ENCODE results near the gene PUM2.
A peak's percentile ranks its signal among the peaks of the same experiment; 100 is the strongest.
"Not testable (repeated sequence)": the region's sequence is repeated elsewhere in the genome, so short reads cannot be mapped to it uniquely, and the experiment has no call there.

Gene PUM2

DNA sequence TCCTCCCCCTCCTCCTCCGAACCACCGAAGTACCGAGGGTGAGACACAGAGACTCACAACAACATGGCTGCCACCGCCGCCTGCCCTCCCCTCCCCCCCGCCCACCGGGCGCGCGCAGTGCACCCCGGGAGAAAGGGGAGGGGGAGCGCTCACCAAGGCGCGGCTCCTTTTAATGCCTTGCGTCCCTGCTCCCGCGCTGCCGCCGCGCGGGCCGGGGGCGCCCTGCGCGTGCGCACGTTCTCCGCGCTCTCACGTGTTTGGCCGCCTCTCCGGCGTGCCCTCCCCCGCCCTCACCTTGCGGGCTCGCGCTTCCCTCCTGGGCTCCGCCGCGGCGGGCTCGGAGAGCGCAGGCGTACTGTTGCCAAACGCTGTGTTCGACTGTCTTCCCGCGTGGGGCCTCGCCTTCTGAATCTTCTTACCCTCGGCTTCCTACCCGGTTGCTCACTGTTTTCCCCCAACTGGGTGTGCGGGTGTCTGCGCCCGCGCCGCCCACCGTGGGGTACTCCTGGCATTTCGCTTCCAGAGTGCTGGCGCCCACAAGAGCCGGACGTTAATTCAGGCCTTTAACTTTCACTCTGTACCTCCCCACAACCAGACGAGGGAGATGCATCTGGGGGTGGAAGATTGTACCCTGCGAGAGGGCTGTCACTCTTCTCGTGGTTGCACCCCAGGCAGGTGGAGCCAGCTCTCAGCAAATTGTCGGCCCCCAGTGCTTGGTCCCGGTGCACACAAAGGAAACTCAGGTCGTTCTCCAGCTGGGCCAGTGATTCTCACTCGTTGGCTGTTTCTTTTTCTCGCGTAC lies at the start of gene PUM2:
Gene PUM2 (minus strand): TSS at position 92 of the 802 bp plus-strand sequence. CDS start 23,484 bp downstream, outside the sequence.
- peak; percentile 98 for DNase-seq (ENCODE audit: low spot score)

- DNase-seq (ENCODE audit: low spot score), result no peak
Measured at GRCh38 chr2:20400306-20400705, 49.7 kb upstream of the PUM2 start.

GRCh38 chr2:20398956-20399567 lies 48.4 kb upstream of the PUM2 start:
- DNase-seq (ENCODE audit: low spot score), result peak; percentile 56

GRCh38 chr2:20397811-20398447 lies 47.3 kb upstream of the PUM2 start:
- no peak for DNase-seq (ENCODE audit: low spot score)

DNA sequence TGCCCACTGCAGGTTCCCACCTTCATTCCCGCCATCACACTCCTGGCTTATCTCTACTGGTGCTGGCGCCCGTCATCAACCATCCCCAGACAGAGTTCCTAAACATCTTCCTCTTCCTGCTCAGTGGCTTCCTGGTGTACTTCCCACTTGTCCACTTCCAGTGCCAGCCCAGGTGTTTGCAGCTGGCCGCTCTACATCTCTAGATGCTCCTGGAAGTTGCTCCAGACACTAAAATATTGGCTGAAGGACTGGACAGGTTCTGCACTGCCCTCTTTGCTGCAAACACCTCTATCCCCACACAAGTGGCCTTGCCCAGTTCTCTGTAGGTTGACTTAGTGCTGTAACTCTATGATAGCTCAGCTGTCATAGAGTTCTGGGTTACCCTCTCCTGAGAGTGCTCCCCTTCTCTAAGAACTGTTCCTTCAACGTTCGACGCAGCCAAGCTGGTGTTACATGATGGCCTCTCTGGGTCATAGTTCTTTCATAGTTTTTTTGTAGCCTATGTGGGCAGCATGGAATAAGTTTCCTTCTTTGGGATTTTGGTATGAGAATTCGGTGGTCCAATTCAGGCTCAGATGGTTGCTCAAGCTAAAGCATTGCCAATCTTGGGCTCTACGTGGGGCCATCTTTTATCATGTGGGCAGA lies 45.8 kb upstream of the PUM2 start:
- DNase-seq (ENCODE audit: low spot score), result no peak

DNA sequence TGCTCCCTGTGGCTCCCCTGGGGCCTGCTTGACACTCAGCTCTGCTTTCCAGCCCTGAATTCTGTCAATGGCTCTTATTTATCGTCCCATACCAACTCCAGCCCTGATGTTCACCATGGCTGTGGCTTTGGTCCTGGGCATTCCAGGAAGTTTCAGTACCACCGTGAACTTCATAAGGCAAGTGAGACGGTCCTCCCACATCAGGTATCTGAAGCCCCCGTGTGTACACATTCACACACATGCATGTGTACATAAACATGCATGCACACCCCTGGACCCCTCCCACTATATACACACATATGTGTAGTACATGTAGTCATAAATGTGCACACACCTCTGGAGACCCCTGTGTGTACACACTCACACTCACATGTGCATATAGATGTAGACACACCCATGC lies 43.3 kb upstream of the PUM2 start:
- DNase-seq (ENCODE audit: low spot score), result no peak

GRCh38 chr2:20391951-20392699 lies 41.5 kb upstream of the PUM2 start:
- peak; percentile 31 for DNase-seq (ENCODE audit: low spot score)

DNA sequence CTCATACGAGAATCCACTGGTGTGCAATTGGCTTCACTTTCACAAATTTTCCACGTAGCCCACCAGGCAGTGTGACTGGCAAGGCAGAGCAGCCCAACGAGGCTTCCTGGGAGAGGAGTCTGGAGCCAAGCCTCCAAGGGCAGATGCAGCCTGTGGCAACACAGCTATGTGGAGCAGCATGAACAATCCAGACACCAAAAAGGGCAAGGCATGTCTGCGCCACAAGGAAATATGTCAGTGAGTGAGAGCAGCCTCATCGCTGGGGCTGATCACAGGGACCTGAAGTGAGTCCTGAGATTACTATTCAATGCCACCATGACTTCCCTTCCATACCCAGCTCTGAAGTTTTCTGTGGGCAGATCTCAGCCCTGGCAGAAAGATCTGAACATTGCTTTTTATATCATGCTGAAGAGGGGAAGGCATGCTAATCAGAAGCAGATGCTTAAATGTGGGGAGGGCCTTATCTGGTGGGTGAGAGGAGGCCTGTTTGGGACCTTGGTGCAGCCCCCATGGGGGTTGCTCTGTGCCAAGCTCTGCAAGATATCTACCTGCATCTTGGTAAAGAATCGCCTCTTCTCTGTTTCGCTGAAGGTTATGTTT lies 40.0 kb upstream of the PUM2 start:
- peak; percentile 33 for DNase-seq (ENCODE audit: low spot score)

DNA sequence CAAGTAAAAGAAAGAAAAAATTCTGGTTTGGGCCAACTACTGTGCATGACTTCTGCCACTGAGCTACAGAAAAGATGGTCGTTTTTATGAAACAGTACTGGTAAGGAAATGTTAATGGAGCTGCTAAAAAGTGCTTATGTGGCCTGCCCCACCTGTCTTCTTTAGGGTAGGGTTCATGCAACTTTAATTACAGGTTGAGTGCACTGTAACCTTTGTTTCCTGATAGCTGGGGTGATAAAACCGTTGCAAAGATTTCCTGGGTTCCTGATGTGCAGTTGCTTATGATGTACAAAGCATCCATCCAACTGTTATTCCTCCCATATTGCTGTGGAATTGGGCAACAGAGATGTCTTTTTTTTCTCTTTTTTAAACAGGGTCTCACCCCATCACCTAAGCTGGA lies 34.3 kb upstream of the PUM2 start:
- DNase-seq (ENCODE audit: low spot score), result no peak

DNA sequence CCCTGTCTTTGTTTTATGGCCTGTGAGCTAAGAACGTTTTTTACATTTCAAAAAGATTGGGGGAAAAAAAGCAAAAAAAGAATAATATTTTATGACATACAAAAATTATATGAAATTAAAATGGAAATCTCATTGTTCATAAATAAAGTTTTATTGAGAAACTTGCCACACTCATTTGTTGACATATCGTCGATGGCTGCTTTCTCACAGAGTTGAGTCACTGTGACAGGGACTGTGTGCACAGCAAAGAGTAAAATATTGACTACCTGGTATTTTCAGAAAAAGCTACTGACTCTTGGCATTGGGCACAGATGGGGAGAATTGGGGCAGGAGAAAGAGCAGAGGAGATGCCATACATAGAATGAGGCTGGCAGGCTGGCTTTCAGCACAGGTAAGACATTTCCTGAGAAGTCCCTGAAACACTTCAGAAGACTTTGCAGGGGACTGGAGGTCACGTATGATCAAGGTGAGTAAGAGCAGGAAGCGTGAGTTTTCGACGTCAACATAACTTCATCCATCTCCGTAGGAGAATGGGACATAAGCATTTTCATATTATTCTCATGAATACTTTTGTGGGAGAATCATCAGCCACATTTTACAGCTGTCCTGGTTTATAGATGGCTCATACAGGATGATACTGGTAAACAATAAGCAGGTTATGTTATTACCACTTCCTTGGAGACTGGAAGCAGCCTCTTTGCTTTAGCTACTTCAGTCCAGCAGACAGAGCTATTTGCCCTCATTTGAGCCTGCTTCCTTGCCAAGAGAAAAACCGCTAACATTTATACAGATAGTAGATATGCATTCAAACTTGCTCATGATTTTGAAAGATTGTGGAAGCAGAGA lies 32.5 kb upstream of the PUM2 start:
- DNase-seq (ENCODE audit: low spot score), result no peak

GRCh38 chr2:20381457-20381856 lies 30.8 kb upstream of the PUM2 start:
- no peak for DNase-seq (ENCODE audit: low spot score)

DNA sequence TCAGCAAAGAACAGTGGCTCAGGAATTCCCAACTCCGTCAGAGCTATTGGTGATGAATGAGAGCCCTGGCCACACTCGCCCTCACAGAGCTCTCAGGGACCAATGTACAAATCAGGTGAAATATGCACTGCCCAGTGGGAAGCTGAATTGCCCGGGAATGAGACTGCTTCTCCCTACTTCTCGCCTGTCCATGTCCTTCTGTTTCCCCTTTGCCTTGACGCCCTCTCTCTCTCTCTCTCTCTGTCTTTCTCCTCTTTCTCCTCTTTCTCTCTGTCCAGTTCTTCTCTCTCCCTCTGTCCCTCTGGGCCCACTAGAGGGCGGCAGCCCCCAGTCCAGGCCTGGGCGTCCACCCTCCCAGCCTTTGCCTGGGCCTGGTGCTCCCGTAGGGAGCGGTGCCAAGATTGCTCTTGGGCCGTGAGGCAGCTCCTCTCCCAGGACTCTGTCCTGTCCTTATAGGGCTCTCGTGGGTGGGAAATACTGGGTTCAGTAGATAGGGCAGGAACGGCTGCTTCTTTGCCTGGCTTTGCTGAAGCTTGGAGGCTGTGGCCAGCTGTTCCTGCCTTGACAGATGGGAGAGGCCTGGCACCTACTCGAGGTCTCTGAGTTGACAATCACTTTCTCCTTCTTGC lies 28.4 kb upstream of the PUM2 start:
- DNase-seq (ENCODE audit: low spot score), result peak; percentile 94

GRCh38 chr2:20378341-20378740 lies 27.7 kb upstream of the PUM2 start:
- no peak for DNase-seq (ENCODE audit: low spot score)

GRCh38 chr2:20377741-20378140 lies 27.1 kb upstream of the PUM2 start:
- no peak for DNase-seq (ENCODE audit: low spot score)

- DNase-seq (ENCODE audit: low spot score), result not testable (repeated sequence)
Measured at GRCh38 chr2:20374982-20375381, 24.3 kb upstream of the PUM2 start.

GRCh38 chr2:20372896-20373640 lies 22.4 kb upstream of the PUM2 start:
- DNase-seq (ENCODE audit: low spot score), result no peak

- DNase-seq (ENCODE audit: low spot score), result no peak
Measured at GRCh38 chr2:20371323-20372025, 20.8 kb upstream of the PUM2 start.

DNA sequence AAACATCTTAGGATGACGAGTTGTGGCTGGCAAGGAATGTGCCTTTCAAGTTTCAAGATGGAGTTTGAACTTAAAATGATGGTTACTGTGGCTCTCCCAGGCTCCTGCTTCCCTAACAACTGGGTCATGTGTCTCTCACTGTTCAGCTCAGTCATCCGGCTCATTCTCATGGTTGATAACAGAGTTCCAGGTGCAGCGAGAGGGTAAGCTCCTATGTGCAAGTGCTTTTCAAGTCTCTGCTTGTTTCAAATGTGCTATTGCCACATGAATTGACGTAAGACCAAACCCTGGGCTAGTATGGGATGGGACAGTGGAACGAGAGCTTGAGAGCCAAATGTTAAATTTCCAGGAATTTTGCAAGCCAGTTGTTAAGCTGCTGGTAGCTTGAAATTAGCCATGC lies 19.5 kb upstream of the PUM2 start:
- DNase-seq (ENCODE audit: low spot score), result peak; percentile 26

DNA sequence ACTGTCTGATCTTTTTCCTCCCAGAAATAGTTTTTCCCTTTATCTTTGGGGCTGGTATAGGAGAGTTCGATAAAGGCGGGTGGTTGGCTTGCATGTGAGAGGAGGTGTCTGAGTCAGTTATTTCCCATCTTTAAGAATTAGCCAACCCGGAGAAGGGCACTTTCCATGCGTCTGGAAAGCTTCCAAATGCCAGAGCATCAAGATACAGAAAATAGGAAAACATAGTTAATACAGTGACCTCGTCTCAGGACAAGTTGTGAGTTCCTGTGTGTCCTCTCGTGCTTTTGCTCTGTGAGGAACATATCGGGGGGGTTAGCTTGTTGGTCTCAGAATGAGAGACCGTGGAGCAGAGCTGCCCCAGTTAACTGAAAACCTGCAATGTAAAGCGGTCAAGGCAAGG lies 18.7 kb upstream of the PUM2 start:
- DNase-seq (ENCODE audit: low spot score), result no peak

Measured in AG20443 (cell line).